Measurements from ENCODE around the gene RMND5B. TPM values are rescaled to one million over a fixed set of nuclear protein-coding genes. Genes with fewer than 3 reads are reported as not detected.

The RMND5B gene
- total RNA-seq, 1 experiment from 2014 or later, result 42.9 TPM

GRCh38 chr5:178108446-178108845 lies 22.4 kb upstream of the RMND5B start:
- Histone ChIP-seq H3K4me2 (ENCODE audit: low read depth, low read length, poor library complexity, severe bottlenecking) (no peak overlapping the region), H3K9ac (ENCODE audit: low read length) (no peak overlapping the region), H3K9me3 (ENCODE audit: low read length) (no peaks in the 10 kb centered on the region), H3K36me3 (ENCODE audit: insufficient read depth, low read length) (no peaks in the 10 kb centered on the region), H2AFZ (ENCODE audit: low read length) (no peak overlapping the region), H3K27me3 (ENCODE audit: low read length) (no peaks in the 10 kb centered on the region; the same call in 1 of the 2 replicates), H3K79me2 (ENCODE audit: low read length) (no peaks in the 10 kb centered on the region), H3K27ac (ENCODE audit: low read length) (no peak overlapping the region), H3K4me1 (ENCODE audit: low read length) (peaks cover 7% of the 10 kb centered on the region), H4K20me1 (ENCODE audit: insufficient read depth, low read depth, low read length) (no peaks in the 10 kb centered on the region), H3K9me2 (replicated peaks; ENCODE audit: insufficient read depth, low read length) (no peaks in the 10 kb centered on the region), H3K4me3 (ENCODE audit: low read length) (no peak overlapping the region)
- DNase-seq, result no peak

- DNase-seq, result peak; percentile 56
- H3K4me1 ChIP-seq (ENCODE audit: low read length), result peaks cover 10% of the 10 kb centered on the region
- H4K20me1 ChIP-seq (ENCODE audit: insufficient read depth, low read depth, low read length), result no peaks in the 10 kb centered on the region
- H3K9me3 ChIP-seq (ENCODE audit: low read length), result no peaks in the 10 kb centered on the region
- H3K9me2 ChIP-seq (replicated peaks; ENCODE audit: insufficient read depth, low read length), result no peaks in the 10 kb centered on the region
- no peak overlapping the region for H3K27ac ChIP-seq (ENCODE audit: low read length)
- no peaks in the 10 kb centered on the region for H3K36me3 ChIP-seq (ENCODE audit: insufficient read depth, low read length)
- H3K79me2 ChIP-seq (ENCODE audit: low read length), result no peaks in the 10 kb centered on the region
- H2AFZ ChIP-seq (ENCODE audit: low read length), result no peak overlapping the region
- H3K27me3 ChIP-seq (ENCODE audit: low read length), result no peaks in the 10 kb centered on the region; the same call in 1 of the 2 replicates
- H3K4me2 ChIP-seq (ENCODE audit: low read depth, low read length, poor library complexity, severe bottlenecking), result no peak overlapping the region
- no peak overlapping the region for H3K9ac ChIP-seq (ENCODE audit: low read length)
- H3K4me3 ChIP-seq (ENCODE audit: low read length), result no peak overlapping the region
Observed at GRCh38 chr5:178108966-178109365, 21.8 kb upstream of the RMND5B start.

- H3K36me3 ChIP-seq (ENCODE audit: insufficient read depth, low read length), result no peaks in the 10 kb centered on the region
- H3K4me1 ChIP-seq (ENCODE audit: low read length), result peaks cover 25% of the 10 kb centered on the region
- no peak overlapping the region for H3K4me2 ChIP-seq (ENCODE audit: low read depth, low read length, poor library complexity, severe bottlenecking)
- H3K9me2 ChIP-seq (replicated peaks; ENCODE audit: insufficient read depth, low read length), result no peaks in the 10 kb centered on the region
- no peaks in the 10 kb centered on the region for H3K9me3 ChIP-seq (ENCODE audit: low read length)
- H4K20me1 ChIP-seq (ENCODE audit: insufficient read depth, low read depth, low read length), result no peaks in the 10 kb centered on the region
- DNase-seq, result no peak
- H3K9ac ChIP-seq (ENCODE audit: low read length), result no peak overlapping the region
- H3K27ac ChIP-seq (ENCODE audit: low read length), result no peak overlapping the region
- H3K79me2 ChIP-seq (ENCODE audit: low read length), result no peaks in the 10 kb centered on the region
- H2AFZ ChIP-seq (ENCODE audit: low read length), result no peak overlapping the region
- H3K27me3 ChIP-seq (ENCODE audit: low read length), result no peaks in the 10 kb centered on the region; the same call in 1 of the 2 replicates
- H3K4me3 ChIP-seq (ENCODE audit: low read length), result no peak overlapping the region
Observed at GRCh38 chr5:178110511-178110910, 20.3 kb upstream of the RMND5B start.

- Histone ChIP-seq H3K4me2 (ENCODE audit: low read depth, low read length, poor library complexity, severe bottlenecking) (no peak overlapping the region), H3K27me3 (ENCODE audit: low read length) (no peaks in the 10 kb centered on the region; the same call in 1 of the 2 replicates), H2AFZ (ENCODE audit: low read length) (no peak overlapping the region), H3K4me3 (ENCODE audit: low read length) (no peak overlapping the region), H3K79me2 (ENCODE audit: low read length) (no peaks in the 10 kb centered on the region), H3K9me3 (ENCODE audit: low read length) (no peaks in the 10 kb centered on the region), H3K9ac (ENCODE audit: low read length) (no peak overlapping the region), H3K4me1 (ENCODE audit: low read length) (peaks cover 39% of the 10 kb centered on the region), H3K27ac (ENCODE audit: low read length) (no peak overlapping the region), H4K20me1 (ENCODE audit: insufficient read depth, low read depth, low read length) (no peaks in the 10 kb centered on the region), H3K9me2 (replicated peaks; ENCODE audit: insufficient read depth, low read length) (no peaks in the 10 kb centered on the region), H3K36me3 (ENCODE audit: insufficient read depth, low read length) (no peaks in the 10 kb centered on the region)
- DNase-seq, result no peak
Observed at GRCh38 chr5:178111925-178112324, 18.9 kb upstream of the RMND5B start.

GRCh38 chr5:178112545-178112944 lies 18.3 kb upstream of the RMND5B start:
- DNase-seq, result no peak
- Histone ChIP-seq H3K9ac (ENCODE audit: low read length) (no peak overlapping the region), H3K4me2 (ENCODE audit: low read depth, low read length, poor library complexity, severe bottlenecking) (no peak overlapping the region), H3K9me2 (replicated peaks; ENCODE audit: insufficient read depth, low read length) (no peaks in the 10 kb centered on the region), H3K9me3 (ENCODE audit: low read length) (no peaks in the 10 kb centered on the region), H3K79me2 (ENCODE audit: low read length) (no peaks in the 10 kb centered on the region), H3K36me3 (ENCODE audit: insufficient read depth, low read length) (no peaks in the 10 kb centered on the region), H3K4me1 (ENCODE audit: low read length) (peaks cover 46% of the 10 kb centered on the region), H4K20me1 (ENCODE audit: insufficient read depth, low read depth, low read length) (no peaks in the 10 kb centered on the region), H3K27ac (ENCODE audit: low read length) (no peak overlapping the region), H3K27me3 (ENCODE audit: low read length) (no peaks in the 10 kb centered on the region; the same call in 1 of the 2 replicates), H2AFZ (ENCODE audit: low read length) (no peak overlapping the region), H3K4me3 (ENCODE audit: low read length) (no peak overlapping the region)

- peak within 1 kb of the TSS; percentile 61 for H3K4me2 ChIP-seq (ENCODE audit: low read depth, low read length, poor library complexity, severe bottlenecking)
- peaks cover 53% of the 10 kb centered on the region for H3K4me1 ChIP-seq (ENCODE audit: low read length)
- no peak within 1 kb of the TSS for H3K27ac ChIP-seq (ENCODE audit: low read length)
- no peaks in the 10 kb centered on the region for H3K9me2 ChIP-seq (replicated peaks; ENCODE audit: insufficient read depth, low read length)
- H3K9ac ChIP-seq (ENCODE audit: low read length), result peak within 1 kb of the TSS; percentile 37
- no peak for DNase-seq
- peak within 1 kb of the TSS; percentile 28; the same call in 1 of the 2 replicates for H3K4me3 ChIP-seq (ENCODE audit: low read length)
- H4K20me1 ChIP-seq (ENCODE audit: insufficient read depth, low read depth, low read length), result no peaks in the 10 kb centered on the region
- H2AFZ ChIP-seq (ENCODE audit: low read length), result peak within 1 kb of the TSS; percentile 49; the same call in 1 of the 2 replicates
- H3K9me3 ChIP-seq (ENCODE audit: low read length), result no peaks in the 10 kb centered on the region
- H3K79me2 ChIP-seq (ENCODE audit: low read length), result no peaks in the 10 kb centered on the region
- no peaks in the 10 kb centered on the region; the same call in 1 of the 2 replicates for H3K27me3 ChIP-seq (ENCODE audit: low read length)
- H3K36me3 ChIP-seq (ENCODE audit: insufficient read depth, low read length), result no peaks in the 10 kb centered on the region
Observed at GRCh38 chr5:178113141-178113787, 17.6 kb upstream of the RMND5B start, which contains the start of gene N4BP3. Gene N4BP3, plus strand, starts transcription at chr5:178113532. Its CDS starts 6,052 bp downstream, at chr5:178119584.

- no peaks in the 10 kb centered on the region for H3K36me3 ChIP-seq (ENCODE audit: insufficient read depth, low read length)
- DNase-seq, result no peak
- H3K79me2 ChIP-seq (ENCODE audit: low read length), result no peaks in the 10 kb centered on the region
- no peak overlapping the region for H3K27ac ChIP-seq (ENCODE audit: low read length)
- H2AFZ ChIP-seq (ENCODE audit: low read length), result peak overlapping the region; percentile 49; the same call in 1 of the 2 replicates
- no peaks in the 10 kb centered on the region for H4K20me1 ChIP-seq (ENCODE audit: insufficient read depth, low read depth, low read length)
- H3K9ac ChIP-seq (ENCODE audit: low read length), result peak overlapping the region; percentile 37
- H3K4me1 ChIP-seq (ENCODE audit: low read length), result peaks cover 54% of the 10 kb centered on the region
- peak overlapping the region; percentile 28; the same call in 1 of the 2 replicates for H3K4me3 ChIP-seq (ENCODE audit: low read length)
- H3K9me2 ChIP-seq (replicated peaks; ENCODE audit: insufficient read depth, low read length), result no peaks in the 10 kb centered on the region
- peak overlapping the region; percentile 61 for H3K4me2 ChIP-seq (ENCODE audit: low read depth, low read length, poor library complexity, severe bottlenecking)
- no peaks in the 10 kb centered on the region; the same call in 1 of the 2 replicates for H3K27me3 ChIP-seq (ENCODE audit: low read length)
- no peaks in the 10 kb centered on the region for H3K9me3 ChIP-seq (ENCODE audit: low read length)
Observed at GRCh38 chr5:178113841-178114324, 16.9 kb upstream of the RMND5B start.

GRCh38 chr5:178114325-178115135 lies 16.3 kb upstream of the RMND5B start:
- Histone ChIP-seq H3K9me3 (ENCODE audit: low read length) (no peaks in the 10 kb centered on the region), H3K4me2 (ENCODE audit: low read depth, low read length, poor library complexity, severe bottlenecking) (peak overlapping the region; percentile 61), H3K4me1 (ENCODE audit: low read length) (peaks cover 58% of the 10 kb centered on the region), H3K27ac (ENCODE audit: low read length) (no peak overlapping the region), H3K79me2 (ENCODE audit: low read length) (no peaks in the 10 kb centered on the region), H2AFZ (ENCODE audit: low read length) (peak overlapping the region; percentile 49; the same call in 1 of the 2 replicates), H3K9me2 (replicated peaks; ENCODE audit: insufficient read depth, low read length) (no peaks in the 10 kb centered on the region), H3K36me3 (ENCODE audit: insufficient read depth, low read length) (no peaks in the 10 kb centered on the region), H3K27me3 (ENCODE audit: low read length) (no peaks in the 10 kb centered on the region; the same call in 1 of the 2 replicates), H3K9ac (ENCODE audit: low read length) (peak overlapping the region; percentile 37), H3K4me3 (ENCODE audit: low read length) (peak overlapping the region; percentile 28; the same call in 1 of the 2 replicates), H4K20me1 (ENCODE audit: insufficient read depth, low read depth, low read length) (no peaks in the 10 kb centered on the region)
- no peak for DNase-seq
